HG03439 (cell line): ENCODE data around the gene EXOC3L4.
A peak's percentile ranks its signal among the peaks of the same experiment; 100 is the strongest.

Experiments
- ATAC-seq: cut with Tn5 transposase; IDR thresholded peaks from one replicate; pipeline ENCODE4 v1.9.1; 2021; ENCODE audit warnings: mild to moderate bottlenecking, moderate library complexity; ENCODE audit not compliant: unreplicated experiment

EXOC3L4 gene

GRCh38 chr14:103089386-103090335, 4.9 kb upstream of the EXOC3L4 start:
- ATAC-seq: no peak

DNA sequence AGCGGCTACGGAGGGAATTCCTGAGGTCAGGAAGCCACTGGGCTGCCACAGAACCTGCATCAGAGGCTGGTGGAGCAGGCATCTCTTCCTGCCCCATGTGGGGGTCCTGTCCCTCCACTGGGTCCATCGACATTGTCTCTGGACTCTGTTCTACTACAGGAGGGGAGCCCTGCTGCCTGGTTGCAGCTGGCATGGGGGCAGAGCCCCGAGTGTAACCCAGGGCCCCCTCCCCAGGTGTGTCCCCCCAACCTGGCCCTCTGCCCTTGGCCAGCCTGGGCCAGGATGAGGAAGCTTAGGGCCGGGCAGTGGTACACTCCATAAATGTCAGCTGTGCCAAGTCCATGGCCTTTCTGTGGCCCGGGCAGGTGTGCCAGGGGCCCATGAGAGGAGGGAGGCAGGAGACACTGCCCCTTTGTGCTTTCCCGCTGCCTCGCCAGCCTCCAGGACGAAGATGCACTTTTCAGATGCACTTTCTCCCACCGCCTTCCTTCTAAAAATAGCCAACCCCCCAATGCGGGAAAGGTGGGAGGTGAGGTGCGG, 4.0 kb upstream of the EXOC3L4 start:
- ATAC-seq: no peak

- ATAC-seq: peak; percentile 46
Observed at GRCh38 chr14:103091041-103091882, 3.3 kb upstream of the EXOC3L4 start.

- peak; percentile 12 for ATAC-seq
Observed at GRCh38 chr14:103091883-103092222, 2.7 kb upstream of the EXOC3L4 start.

DNA sequence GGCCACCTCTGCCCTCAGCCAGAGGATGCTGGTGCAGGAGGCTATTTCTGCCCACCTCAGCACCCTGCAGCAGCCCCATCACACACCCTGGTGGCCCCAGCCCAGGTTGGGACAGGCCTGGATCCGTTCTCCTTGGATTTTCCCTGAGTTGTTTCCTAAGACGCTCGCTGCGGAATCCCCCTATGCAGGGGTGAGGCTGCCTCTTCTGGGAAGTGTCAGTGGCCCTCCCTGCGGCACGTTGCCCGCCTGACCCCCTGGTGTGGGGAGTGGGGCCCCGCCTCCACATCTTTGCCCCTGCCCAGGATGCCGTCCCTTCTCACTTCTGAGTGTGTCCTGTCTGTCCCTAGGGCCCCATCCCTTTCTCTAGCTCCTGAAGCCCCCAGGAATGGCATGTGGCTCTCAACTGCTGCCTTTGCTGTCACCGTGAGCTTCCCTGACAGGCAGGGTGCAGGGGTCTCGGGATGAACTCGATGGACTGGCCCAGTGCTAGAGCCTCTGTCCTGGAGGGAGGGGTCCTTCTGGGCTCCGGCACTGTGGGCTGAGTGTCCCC, 594 bp upstream of the EXOC3L4 start:
- ATAC-seq: no peak

- ATAC-seq: no peak
Observed at GRCh38 chr14:103095210-103095778, 769 bp downstream of the EXOC3L4 start.

GRCh38 chr14:103096387-103096786, 1.9 kb downstream of the EXOC3L4 start:
- ATAC-seq: no peak

DNA sequence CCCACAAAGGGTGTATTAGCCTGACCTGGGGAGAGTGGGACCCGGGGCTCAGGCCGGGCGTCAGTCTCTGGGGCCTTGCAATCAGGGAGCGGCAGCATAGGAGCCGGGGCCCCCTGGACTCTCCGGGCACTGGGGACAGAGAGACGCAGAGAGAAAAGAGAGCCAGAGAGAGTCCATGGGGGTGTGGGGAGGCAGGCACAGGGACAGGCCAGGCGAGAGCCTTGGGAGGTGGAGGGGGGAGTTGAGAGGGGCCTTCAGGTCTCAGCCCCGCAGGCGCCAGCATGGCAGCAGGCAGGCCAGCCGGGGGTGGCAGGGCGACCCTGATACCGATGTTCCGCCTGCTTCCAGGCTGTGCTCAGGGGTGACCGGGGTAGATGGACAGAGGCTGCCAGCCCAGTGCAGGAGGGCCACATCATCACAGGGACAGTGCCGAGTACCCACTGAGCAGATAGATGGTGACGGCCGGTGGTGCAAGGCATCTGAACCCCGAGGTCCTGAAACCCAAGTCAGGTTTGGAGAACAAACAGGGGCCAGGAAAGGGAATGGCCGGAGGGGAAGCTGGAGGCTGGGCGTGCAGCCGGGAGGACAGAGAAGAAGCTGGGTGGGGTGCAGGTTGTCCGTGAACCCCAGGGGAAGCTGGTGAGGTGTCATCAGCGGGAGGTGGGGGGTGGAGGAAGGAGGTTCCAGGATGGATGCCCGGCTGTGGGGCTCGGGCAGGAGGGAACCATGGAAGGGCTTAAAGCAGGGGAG, 2.9 kb downstream of the EXOC3L4 start:
- ATAC-seq: no peak

DNA sequence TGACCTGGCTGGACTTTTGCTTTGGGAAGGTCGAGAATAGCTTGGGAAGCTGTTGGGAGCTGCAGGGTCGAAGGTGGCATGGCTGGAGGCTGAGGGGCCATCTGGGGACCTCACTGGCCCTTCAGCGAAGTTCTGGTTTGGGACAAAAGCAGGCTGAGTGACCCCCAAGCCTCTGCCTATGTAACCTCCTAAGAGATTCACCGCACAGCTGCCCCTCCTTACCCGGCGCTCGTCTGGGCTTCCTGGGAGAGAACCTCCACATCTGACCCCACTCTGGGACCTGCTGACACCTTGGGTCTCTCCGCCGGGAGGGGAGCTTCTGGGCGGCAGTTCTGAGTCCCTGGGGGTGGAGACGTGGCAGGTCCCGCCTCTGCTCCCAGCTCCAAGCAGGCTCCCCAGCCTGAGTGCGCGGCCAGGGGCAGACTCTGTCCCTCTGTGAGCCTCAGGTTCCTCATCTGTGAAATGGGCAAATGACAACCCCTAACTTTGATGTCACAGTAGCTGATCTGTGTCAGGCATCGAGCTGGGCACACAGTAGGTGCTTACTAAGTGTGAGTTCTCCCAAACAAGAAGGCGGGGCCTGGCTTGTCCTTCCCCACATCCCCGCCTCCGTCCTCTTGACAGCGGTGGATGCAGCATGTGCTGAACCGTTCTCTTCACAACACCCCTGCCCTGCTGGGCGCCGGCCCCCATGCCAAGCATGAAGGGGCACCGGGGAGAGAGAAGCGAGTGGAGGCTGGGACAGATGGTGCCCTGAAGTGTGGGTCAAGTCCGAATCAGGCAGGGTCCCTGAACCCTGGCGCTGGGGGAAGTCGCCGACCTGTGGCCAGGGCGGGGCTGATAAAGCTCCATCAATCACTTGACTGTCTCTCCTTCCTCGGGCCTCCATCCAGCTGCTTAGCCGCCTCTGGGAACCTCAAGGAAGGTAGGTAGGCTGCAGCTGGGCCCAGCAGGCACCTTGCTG, 3.8 kb downstream of the EXOC3L4 start:
- ATAC-seq: no peak

GRCh38 chr14:103099081-103099732, 4.7 kb downstream of the EXOC3L4 start:
- no peak for ATAC-seq

DNA sequence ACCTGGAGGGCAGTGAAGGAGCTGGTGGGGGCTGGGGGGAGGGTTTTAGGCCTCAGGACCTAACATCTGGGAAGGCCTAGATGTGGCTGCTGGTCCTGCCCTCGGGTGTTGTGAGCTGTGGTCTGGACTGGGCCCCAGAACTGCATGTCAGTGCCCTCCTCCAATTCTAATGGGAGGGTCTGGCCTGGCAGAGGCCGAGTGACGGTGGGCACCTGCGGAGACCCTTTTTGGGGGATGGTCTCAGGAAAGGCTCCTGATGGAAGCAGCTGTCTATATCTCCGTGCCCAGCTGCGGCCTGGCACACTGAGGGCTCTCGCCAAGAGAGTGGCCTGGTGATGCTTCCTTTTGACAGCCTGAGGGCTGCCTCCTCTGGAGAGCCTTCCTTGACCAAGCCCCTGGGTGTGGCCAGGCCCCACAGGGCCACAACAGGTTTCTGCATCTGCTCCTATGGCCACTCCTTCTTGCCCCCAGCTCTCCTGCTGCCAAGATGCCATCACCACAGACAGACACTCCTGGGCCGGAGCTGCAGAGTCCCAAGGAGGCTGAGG, 5.3 kb downstream of the EXOC3L4 start:
- no peak for ATAC-seq

GRCh38 chr14:103100281-103101121, 6.0 kb downstream of the EXOC3L4 start:
- ATAC-seq: peak; percentile 54

GRCh38 chr14:103101257-103101962, 6.9 kb downstream of the EXOC3L4 start:
- no peak for ATAC-seq

- no peak for ATAC-seq
Observed at GRCh38 chr14:103101963-103102688, 7.6 kb downstream of the EXOC3L4 start.

DNA sequence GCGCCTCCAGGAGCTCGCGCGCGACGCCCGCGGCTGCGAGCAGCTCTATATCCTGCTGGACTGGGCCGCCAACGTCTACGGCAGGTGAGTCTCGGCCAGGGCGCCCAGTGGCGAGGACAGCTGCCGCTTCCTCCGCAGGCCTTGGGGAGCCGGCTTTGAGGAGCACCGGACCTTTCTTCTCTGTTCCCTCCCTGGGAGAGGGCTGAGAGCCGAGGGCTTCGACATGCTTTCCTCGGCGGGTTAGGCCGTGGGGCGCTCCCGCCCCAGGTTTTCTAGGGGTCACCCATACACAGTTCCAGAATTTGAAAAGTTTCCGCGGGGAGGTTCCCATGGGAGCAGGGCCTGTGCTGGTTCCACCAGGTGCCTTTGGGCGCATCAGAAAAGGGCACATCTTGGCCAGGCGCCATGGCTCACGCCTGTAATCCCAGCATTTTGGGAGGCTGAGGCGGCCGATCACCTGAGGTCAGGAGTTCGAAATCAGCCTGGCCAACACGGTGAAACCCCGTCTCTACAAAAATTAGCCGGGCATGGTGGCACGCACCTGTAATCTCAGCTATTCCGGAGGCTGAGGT, 8.2 kb downstream of the EXOC3L4 start:
- ATAC-seq: no peak
